HG03280 (cell line): ENCODE results near the gene PAPPA2.

ENCODE experiments used
- ATAC-seq: cut with Tn5 transposase; IDR thresholded peaks from one replicate; pipeline ENCODE4 v1.9.1; 2021; ENCODE audit warnings: mild to moderate bottlenecking, moderate library complexity; ENCODE audit not compliant: unreplicated experiment

Gene PAPPA2

DNA sequence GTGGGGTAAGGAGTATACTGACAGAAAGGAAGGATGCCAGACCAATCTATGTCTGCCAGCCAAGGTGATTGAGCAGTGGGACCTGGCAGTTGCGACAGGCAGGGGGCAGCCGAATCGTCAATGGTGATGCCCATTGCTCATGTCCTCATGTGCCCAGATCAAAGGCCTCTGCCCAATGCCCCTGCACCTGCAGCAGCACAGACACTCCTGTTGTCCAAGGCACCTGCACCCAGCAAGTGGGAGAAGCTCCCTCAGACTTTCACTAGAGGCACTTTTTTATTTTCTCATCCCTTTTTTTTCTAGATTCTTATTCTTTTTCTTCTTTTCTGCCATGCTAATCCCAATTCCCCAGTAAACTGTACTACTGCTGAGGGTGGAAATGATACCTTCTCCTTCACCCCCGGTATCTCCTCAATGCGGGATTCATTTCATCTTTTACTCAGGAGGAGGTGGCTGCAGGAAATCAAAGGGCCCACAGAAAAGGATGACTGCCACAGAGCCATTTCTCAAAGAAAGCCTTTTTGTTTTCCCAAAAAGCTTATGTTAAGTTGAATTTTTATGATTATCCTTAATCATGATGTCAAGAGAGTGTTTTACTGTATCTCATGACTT lies 332.0 kb downstream of the PAPPA2 start:
- no peak for ATAC-seq

- ATAC-seq: no peak
Observed at GRCh38 chr1:176795929-176796328, 333.0 kb downstream of the PAPPA2 start.

DNA sequence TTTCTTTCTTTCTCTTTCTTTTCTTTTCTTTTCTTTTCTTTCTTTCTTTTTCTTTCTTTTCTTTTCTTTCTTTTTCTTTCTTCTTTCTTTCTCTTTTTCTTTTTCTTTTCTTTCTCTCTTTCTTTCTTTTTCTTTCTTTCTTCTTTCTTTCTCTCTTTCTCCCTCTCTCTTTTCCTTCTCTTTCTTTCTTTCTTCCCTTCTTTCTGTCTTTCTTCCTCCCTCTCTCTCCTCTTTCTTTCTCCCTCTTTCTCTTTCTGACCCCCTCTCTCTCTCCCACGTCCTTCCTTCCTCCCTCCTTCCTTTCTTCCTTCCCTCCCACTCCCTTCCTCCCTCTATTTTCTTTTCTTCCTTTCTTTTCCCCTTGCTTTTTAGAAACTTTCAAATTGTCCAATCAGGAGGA lies 333.6 kb downstream of the PAPPA2 start:
- no peak for ATAC-seq

DNA sequence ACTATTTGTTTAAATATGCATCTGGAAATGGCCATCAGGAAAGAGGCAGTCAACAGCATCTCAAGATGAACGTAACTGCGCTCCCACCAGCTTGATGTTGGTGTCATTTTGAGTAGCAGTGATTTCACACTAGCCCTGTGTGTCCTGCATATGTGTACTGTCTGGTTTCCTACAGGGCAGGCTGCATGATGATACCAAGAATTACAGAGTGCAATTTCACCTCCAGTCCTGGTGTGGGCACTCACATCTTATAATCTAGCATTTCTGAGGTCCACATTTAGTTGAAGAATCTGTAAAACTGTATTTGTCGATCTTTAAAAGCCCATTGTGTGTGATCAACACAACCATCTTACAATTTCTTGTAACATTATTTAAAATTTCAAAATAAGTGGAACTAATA lies 336.4 kb downstream of the PAPPA2 start:
- no peak for ATAC-seq

- no peak for ATAC-seq
Observed at GRCh38 chr1:176800978-176801513, 338.1 kb downstream of the PAPPA2 start.

GRCh38 chr1:176801514-176802020 lies 338.6 kb downstream of the PAPPA2 start:
- no peak for ATAC-seq

GRCh38 chr1:176802316-176802715 lies 339.3 kb downstream of the PAPPA2 start:
- no peak for ATAC-seq

DNA sequence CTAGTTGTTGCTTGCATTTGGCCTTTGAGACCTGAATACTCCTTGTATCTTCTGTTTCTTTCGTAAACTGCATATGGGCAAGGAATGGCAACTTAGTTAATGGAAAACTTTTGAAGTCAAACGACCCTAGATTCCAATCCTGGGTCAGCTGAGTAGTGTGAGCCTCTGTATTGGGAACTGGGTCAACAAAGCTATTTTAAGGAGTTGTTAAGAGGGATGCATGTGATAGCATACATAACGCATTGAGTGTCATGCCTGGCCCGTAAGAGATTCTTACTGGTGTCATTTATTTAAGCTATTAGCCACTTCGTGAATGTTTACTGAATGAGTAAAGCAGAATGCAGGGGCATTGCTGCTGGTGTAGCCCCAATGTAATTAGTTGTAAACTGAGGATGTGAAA lies 340.1 kb downstream of the PAPPA2 start:
- ATAC-seq: no peak

- ATAC-seq: no peak
Observed at GRCh38 chr1:176803596-176803995, 340.6 kb downstream of the PAPPA2 start.

- ATAC-seq: no peak
Observed at GRCh38 chr1:176809292-176809691, 346.3 kb downstream of the PAPPA2 start.

DNA sequence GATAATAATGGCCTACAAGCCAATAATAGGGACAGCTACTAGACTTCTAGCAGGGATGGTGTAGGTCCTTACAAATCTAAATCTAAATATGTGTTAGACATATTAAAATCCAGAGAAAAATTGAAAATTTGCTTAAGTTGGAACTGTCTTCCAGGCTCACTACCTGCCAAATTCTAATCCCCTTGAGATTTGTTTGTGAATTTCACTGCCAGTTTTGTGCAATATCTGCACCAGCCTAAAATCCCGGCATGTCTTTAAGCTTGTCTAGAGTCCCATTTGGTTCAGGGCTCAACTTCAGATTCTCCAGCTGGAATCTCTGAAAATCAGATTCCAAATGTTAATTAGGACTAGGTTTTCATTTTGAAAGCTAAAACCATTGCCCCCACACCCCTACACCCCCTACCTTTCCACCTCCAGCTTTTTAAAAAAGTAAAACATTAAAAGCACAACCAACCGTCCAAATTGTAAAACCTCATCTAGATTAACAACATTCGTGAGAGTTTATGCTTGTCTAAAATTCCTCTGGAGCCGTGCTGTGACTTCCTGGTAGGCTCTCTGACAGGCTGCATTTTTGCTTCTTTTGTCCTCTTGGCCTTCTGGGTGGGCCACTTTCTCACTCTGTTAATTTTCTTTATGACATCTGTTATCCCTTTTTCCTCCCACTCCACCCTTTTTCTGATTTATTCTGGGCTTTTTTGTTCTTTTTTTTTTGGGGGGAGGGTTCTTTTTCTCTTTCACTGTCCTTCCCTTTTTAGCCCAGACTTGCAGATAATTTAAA lies 348.7 kb downstream of the PAPPA2 start:
- no peak for ATAC-seq

- no peak for ATAC-seq
Observed at GRCh38 chr1:176815621-176816020, 352.6 kb downstream of the PAPPA2 start.

DNA sequence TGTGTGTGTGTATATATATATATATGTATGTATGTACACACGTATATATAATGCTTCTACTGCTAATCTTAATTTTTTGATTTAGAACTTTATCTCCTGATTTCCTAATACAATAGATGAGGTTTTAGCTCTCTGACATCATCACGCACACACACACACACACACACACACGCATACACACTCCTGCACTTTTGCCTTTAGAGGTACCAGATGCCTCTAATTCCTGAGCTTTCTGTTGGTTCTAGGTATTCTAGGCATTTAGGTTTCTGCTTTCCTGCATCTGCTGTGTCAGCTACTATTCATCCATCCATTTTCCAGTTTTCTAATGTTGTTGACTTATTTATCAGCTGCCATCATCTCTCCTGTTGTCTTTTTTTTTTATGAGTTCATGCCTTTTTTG lies 353.3 kb downstream of the PAPPA2 start:
- ATAC-seq: no peak

DNA sequence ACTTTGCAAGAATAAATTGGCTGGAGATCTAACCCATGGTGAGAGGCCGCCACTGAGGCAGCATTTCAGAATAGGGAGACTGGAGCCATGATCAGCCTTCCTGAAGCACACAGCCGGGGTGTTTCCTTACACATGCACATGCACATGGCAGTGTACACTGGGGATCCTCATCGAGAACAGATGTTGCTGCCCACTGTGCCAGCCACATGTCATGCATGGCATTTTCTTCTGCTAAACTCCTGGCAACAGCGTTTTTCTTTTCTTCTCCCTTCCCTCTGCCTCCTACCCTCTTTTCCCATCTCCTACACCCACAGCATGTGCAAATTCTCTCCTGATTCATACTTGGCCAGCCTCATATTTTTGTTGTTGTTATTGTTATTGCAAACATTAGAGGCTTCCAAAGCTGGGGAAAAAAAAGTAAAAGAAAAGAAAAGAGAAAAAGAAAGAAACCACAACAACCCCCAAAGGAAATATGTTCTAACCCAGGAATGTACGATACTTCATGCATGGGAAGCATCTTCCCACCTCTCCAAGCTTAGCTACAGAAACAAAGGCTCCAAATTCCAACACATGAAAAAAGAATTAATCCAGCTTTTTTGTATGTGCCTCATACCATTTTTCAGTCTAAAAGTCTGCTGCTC lies 357.5 kb downstream of the PAPPA2 start:
- ATAC-seq: no peak

GRCh38 chr1:176826265-176826664 lies 363.3 kb downstream of the PAPPA2 start:
- no peak for ATAC-seq

DNA sequence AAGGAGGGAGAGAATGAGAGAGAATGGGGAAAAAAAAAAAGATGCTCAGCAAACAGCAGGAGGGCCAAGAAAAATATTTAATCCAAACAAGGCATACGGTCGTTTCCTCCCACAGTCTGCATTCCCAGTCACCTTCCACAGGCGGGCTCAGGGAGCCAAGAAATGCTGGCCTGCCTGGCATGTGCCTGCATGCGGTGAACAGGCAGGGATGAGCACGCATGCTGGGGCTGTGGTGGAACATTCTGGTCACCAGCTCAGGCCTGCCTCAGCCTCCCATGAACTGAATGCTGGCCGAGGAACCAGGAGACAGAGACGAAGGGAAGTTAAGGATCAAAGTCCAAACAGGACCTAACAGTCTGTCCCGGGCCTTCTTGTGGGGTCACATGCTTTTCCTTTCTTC lies 366.3 kb downstream of the PAPPA2 start:
- no peak for ATAC-seq

DNA sequence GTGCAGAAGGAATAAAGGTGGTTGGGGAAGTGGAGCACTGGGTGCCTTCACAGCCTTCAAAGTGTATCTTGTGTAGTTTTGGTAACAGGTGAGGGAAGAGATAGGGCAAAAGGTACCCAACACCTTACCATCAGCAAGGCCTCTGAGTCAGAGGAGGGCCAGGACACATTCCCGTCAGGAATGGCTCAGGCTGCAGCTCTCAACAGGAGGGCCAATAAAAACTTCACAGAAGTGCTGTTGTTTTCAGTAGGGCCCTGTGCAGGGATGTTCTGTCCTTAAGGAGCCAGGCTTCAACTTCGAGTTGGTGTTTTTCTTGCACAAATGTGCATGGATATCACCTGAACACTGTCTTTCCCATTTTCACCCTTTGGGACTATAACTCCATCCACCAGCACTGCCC lies 368.2 kb downstream of the PAPPA2 start:
- ATAC-seq: no peak

DNA sequence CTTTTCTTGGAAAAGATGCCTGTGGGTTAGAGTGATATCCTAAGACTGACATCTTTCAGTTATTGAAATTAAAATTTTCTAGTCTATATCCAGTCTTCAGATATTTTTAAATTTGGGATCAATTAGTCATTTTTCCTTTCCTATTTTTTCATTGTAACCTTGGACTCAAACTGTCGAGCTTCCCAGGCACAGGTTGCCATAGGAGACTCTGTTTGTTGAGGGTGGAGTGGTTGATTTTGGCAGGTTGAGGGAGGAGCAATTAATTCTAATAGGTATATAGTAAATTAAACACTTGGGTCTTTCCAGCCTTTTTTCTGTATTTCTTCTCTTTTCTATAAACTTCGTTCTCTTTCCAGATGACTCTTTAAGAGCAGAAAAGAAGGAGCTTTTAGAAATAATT lies 374.7 kb downstream of the PAPPA2 start:
- ATAC-seq: no peak

- ATAC-seq: no peak
Observed at GRCh38 chr1:176838276-176838995, 375.5 kb downstream of the PAPPA2 start.

GRCh38 chr1:176839216-176839615 lies 376.2 kb downstream of the PAPPA2 start:
- ATAC-seq: no peak

DNA sequence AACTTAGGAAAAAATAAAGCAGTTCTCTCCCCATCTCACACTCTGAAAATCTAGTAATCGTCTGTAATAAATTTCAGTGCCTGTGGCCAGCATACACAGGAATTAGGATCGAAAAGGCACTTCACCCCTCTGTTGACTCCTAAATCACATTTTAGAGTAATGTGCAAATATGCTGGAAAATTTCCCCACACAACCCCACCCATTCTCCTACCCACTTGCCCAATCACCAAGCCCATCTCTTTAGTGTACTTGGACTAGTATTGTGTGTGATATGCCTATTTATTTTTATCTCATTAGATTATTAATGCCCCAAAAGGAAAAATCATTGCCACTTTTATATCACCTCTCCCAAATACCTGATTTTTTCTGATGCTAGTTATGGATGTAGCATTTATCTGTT lies 378.3 kb downstream of the PAPPA2 start:
- ATAC-seq: no peak
